ENCODE results near the gene SPECC1. TPM values are rescaled to one million over a fixed set of nuclear protein-coding genes. Genes with fewer than 3 reads are reported as not detected.

The SPECC1 gene
- total and polyA plus RNA-seq, 2 donors (not counting 3 experiments of a cell fraction or from before 2014, with no cell fraction given), result 5.3 to 20.4 TPM

- Histone ChIP-seq H3K9ac (replicated peaks; ENCODE audit: extremely low read depth, insufficient read depth, low read length) (no peak overlapping the region), H3K4me2 (ENCODE audit: insufficient read depth, low read length) (no peak overlapping the region), H3K27ac (ENCODE audit: insufficient read depth, low read depth, low read length) (no peak overlapping the region), H3K4me3 (replicated peaks in 1 of 3; ENCODE audit: insufficient read depth in 1 of 3, low read depth in 1 of 3, low read length in 3 of 3) (no peak overlapping the region), H3K9me3 (replicated peaks; ENCODE audit: control insufficient read depth, insufficient read depth, low read length) (no peaks in the 10 kb centered on the region), H3K36me3 (ENCODE audit: control insufficient read depth in 2 of 2, extremely low read depth in 1 of 2, insufficient read depth in 2 of 2, low read length in 2 of 2) (no peaks in the 10 kb centered on the region), H3K27me3 (ENCODE audit: control insufficient read depth in 2 of 2, insufficient read depth in 2 of 2, low read length in 2 of 2) (no peaks in the 10 kb centered on the region), H3K9me1 (replicated peaks; ENCODE audit: control insufficient read depth, extremely low read depth, insufficient read depth, low read length) (no peaks in the 10 kb centered on the region), H4K20me1 (replicated peaks; ENCODE audit: control insufficient read depth, extremely low read depth, insufficient read depth, low read length) (no peaks in the 10 kb centered on the region), H3K79me2 (ENCODE audit: control insufficient read depth, insufficient read depth, low read length) (no peaks in the 10 kb centered on the region), H2AFZ (ENCODE audit: low read depth, low read length) (no peak overlapping the region), H3K4me1 (ENCODE audit: control insufficient read depth, extremely low read depth, insufficient read depth, low read length) (no peaks in the 10 kb centered on the region)
- BruUV-seq (replicated peaks), result no TSS peak
- TF ChIP-seq JUN (IDR thresholded peaks at IDR 0.05; ENCODE audit: borderline replicate concordance, insufficient read depth, insufficient read length, low read depth) (no peak), FOS (IDR thresholded peaks at IDR 0.05; ENCODE audit: borderline replicate concordance, insufficient read depth, low read length) (no peak)
- FAIRE-seq (no peak), DNase-seq (ENCODE audit: low read depth, low spot score) (no peak)
- intact Hi-C loops (cut with micrococcal nuclease) (no loop called here), dilution Hi-C loops (cut with MboI; ENCODE audit: extremely low pct_ligation_motif_present, low sequenced_read_pairs) (no loop called here)
- ChIA-PET POLR2A (no interaction called here), CTCF (no interaction called here)
These were observed 280.8 kb downstream of the SPECC1 start for GRCh38 chr17:20289984-20290383.

GRCh38 chr17:20291853-20292252 lies 282.7 kb downstream of the SPECC1 start:
- H3K9me1 ChIP-seq (replicated peaks; ENCODE audit: control insufficient read depth, extremely low read depth, insufficient read depth, low read length), result no peaks in the 10 kb centered on the region
- dilution Hi-C loops (cut with MboI; ENCODE audit: extremely low pct_ligation_motif_present, low sequenced_read_pairs) (no loop called here), intact Hi-C loops (cut with micrococcal nuclease) (no loop called here)
- TF ChIP-seq MYC (IDR thresholded peaks at IDR 0.05; ENCODE audit: low read depth, low read length), result no peak
- no peak for TF ChIP-seq POLR2AphosphoS5 (IDR thresholded peaks at IDR 0.05; ENCODE audit: insufficient read depth, low read depth, low read length)
- TF ChIP-seq POLR2A (IDR thresholded peaks at IDR 0.05; ENCODE audit: low read depth, low read length), result no peak
- no peak for TF ChIP-seq GATA2 (IDR thresholded peaks at IDR 0.05; ENCODE audit: insufficient read depth, insufficient read length, low read depth, low read length)
- no peak for TF ChIP-seq EZH2 (IDR thresholded peaks at IDR 0.05; ENCODE audit: borderline replicate concordance, low read depth, low read length, severe bottlenecking)
- no peak for TF ChIP-seq JUN (IDR thresholded peaks at IDR 0.05; ENCODE audit: borderline replicate concordance, insufficient read depth, insufficient read length, low read depth)
- TF ChIP-seq CTCF (IDR thresholded peaks at IDR 0.05; ENCODE audit: extremely low read depth in 1 of 2, insufficient read depth in 1 of 2, low read depth in 1 of 2, low read length in 2 of 2), result no peak
- TF ChIP-seq MAX (IDR thresholded peaks at IDR 0.05; ENCODE audit: insufficient read depth, insufficient read length), result no peak
- no peak for TF ChIP-seq FOS (IDR thresholded peaks at IDR 0.05; ENCODE audit: borderline replicate concordance, insufficient read depth, low read length)
- H3K4me1 ChIP-seq (ENCODE audit: control insufficient read depth, extremely low read depth, insufficient read depth, low read length), result no peaks in the 10 kb centered on the region
- no peak overlapping the region for H3K27ac ChIP-seq (ENCODE audit: insufficient read depth, low read depth, low read length)
- no peak overlapping the region for H3K9ac ChIP-seq (replicated peaks; ENCODE audit: extremely low read depth, insufficient read depth, low read length)
- no peaks in the 10 kb centered on the region for H3K9me3 ChIP-seq (replicated peaks; ENCODE audit: control insufficient read depth, insufficient read depth, low read length)
- DNase-seq (ENCODE audit: low read depth, low spot score) (no peak), FAIRE-seq (no peak)
- H3K4me2 ChIP-seq (ENCODE audit: insufficient read depth, low read length), result no peak overlapping the region
- H3K36me3 ChIP-seq (ENCODE audit: control insufficient read depth in 2 of 2, extremely low read depth in 1 of 2, insufficient read depth in 2 of 2, low read length in 2 of 2), result no peaks in the 10 kb centered on the region
- H3K27me3 ChIP-seq (ENCODE audit: control insufficient read depth in 2 of 2, insufficient read depth in 2 of 2, low read length in 2 of 2), result no peaks in the 10 kb centered on the region
- BruUV-seq (replicated peaks), result no TSS peak
- no peaks in the 10 kb centered on the region for H3K79me2 ChIP-seq (ENCODE audit: control insufficient read depth, insufficient read depth, low read length)
- no peaks in the 10 kb centered on the region for H4K20me1 ChIP-seq (replicated peaks; ENCODE audit: control insufficient read depth, extremely low read depth, insufficient read depth, low read length)
- CTCF ChIA-PET, result no interaction called here
- no peak overlapping the region for H3K4me3 ChIP-seq (replicated peaks in 1 of 3; ENCODE audit: insufficient read depth in 1 of 3, low read depth in 1 of 3, low read length in 3 of 3)
- H2AFZ ChIP-seq (ENCODE audit: low read depth, low read length), result no peak overlapping the region
- POLR2A ChIA-PET, result no interaction called here
